HG03378 (cell line): ENCODE results near the gene SULT4A1.

Source experiments
- ATAC-seq: cut with Tn5 transposase; IDR thresholded peaks from one replicate; pipeline ENCODE4 v1.9.1; 2021; ENCODE audit warnings: mild to moderate bottlenecking, moderate library complexity; ENCODE audit not compliant: unreplicated experiment

The SULT4A1 gene

DNA sequence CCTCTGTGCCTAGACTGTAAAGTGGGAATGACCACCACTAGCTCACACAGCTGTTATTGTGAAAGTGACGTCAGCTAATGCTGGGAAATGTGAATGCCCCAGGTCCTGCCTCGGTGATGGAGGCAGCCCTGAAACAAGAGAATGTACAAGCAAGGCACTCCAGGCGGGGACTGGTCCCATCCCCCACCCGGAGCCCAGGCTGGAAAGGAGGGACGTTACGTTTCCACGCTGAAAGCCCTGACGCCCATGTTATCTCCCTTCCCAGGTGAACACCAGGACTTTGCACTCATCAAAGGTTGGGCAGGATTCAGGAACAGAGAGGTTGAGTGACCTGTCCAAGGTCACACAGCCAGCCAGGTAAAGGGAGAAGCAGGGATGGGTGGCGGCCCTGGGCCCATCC, 784 bp downstream of the SULT4A1 start:
- ATAC-seq = no peak

DNA sequence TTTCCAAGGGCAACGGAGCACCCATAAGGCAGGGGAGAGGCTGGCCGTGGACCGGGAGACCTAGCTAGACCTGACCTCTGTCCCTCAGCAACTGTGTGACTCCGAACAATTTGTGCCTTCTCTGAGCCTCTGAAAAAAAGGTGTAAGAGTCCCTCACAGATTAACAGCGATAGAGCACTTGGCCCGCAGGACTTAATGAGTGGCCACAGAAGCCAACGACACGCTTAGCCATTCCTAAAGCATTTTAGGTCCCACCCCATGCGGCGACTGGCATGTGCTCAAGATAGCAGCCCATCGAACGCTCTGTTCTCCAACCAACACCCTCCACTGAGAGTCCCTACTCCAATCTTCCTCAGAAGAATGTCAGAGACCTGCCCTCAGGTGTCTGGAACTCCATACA, 1.5 kb downstream of the SULT4A1 start:
- ATAC-seq = no peak

DNA sequence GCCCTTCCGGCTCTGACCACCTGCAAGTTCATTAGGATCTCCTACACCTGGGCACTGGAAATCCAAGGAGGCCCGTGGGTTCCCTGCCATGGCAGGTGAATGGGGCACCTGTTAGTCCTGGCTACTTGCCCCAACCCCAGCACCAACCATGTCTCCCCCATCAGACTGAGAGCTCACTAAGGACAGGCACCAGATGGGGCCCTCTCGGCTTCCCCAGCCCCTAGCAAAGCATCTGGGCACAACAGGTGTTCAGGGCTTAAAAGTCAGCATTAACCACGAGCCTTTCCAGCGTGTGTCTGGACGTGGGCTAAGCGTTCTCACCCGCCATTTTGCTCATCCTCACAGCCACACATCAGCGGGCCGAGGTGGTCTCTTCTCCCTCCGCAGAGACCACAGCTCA, 2.2 kb downstream of the SULT4A1 start:
- no peak for ATAC-seq

DNA sequence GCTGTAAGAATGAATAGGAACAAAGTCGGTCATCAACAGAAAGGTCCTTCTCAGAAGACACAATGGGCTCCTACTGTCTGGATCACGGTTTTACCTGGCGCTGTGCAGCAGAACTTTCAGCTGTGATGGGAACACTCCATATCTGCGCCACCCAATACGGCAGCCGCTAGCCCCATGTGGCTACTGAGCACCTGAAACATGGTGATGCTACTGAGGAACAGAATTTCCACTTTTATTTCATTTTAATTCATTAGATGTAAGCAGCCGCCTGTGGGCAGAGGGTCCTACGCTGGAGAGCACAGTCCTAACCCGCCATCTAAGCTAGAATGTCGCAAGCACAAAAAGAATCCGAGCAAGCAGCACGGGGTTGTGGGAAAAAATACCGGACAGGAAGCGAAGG, 2.7 kb downstream of the SULT4A1 start:
- no peak for ATAC-seq

DNA sequence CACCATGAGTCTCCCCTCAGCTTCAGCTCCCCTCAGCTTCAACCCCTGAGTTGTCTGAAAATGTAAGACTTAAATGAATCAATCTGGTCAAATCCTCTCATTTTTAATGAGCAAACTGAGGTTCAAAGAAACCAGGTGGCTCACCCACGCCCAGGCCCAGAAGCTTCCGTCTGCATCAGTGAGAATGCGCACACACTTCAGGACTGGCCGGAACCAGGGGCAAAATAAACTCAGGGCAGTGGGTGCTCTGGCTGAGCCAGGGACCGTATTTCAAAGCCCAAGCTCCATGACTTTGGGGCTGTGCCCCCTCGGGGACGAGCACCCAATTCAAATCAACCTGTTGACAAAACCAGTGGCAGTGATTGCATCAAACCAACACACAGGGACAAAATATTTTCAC, 3.1 kb downstream of the SULT4A1 start:
- ATAC-seq = no peak

DNA sequence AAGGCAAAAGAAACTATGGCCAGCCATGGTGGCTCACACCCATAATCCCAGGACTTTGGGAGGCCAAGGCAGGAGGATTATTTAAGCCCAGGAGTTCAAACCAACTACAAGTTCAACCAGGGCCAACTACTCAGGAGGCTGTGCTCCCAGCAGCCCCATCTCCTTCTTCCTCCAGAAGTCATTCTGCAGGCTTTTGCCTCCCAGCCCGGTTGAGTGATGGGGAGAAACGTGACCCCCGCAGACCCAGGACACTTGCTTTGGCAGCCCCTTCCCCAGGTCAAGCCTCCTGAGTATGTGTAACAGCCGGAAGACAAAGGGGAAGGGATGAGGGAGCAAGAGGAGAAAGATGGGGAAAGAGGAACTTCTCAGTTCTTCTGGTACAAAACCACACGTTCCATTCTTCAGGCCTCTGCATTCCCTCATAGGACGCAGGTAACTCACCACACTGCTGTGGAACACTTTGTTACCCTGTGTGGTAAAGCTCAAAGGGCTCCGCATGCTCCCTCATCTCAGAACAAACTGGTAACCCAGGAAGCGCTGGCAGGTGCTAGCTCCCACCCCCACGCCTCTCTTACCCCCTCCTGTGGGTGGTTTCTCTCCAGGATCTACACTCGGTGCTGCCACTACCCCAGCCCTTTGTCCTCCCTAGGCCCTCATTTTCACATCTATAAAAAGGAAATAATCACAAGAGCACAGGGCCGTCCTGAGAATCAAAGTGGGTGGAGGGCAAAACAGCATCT, 4.0 kb downstream of the SULT4A1 start:
- no peak for ATAC-seq

DNA sequence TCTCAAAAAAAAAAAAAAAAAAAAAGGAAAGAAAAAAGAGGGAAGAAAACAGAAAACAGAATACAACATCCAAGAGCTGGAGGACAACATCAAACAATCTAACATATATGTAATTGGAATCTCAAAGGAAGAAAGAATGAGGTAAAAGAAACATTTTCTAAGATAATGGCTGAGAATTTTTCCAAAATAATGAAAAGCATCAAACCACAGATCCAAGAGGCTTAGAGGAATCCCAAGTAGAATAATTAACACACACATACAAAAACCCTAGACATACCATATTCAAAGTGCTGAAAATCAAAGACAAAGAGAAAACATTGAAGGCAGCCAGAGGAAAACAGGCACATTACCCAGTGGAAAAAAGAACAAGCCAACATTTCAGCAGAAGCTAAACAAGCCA, 4.9 kb downstream of the SULT4A1 start:
- ATAC-seq = no peak

DNA sequence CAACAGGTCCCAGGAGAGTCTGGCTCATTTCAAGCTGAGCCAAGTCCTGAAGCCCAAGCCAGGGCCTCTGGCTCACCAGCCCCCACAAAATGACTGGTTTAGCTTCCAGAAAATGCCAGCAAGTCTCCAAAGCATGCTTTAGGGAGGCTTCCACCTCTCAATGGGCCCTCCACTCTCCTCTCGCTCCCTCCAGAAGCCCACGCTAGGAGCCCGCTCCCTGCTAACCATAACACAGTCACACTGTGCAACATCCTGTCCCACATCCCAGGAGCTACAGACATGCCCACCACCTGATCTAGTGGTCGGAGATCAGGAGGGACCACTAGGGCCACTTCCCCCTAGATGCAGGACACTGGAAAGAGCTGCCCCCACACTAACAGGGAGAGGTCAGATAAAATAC, 6.9 kb downstream of the SULT4A1 start:
- no peak for ATAC-seq

DNA sequence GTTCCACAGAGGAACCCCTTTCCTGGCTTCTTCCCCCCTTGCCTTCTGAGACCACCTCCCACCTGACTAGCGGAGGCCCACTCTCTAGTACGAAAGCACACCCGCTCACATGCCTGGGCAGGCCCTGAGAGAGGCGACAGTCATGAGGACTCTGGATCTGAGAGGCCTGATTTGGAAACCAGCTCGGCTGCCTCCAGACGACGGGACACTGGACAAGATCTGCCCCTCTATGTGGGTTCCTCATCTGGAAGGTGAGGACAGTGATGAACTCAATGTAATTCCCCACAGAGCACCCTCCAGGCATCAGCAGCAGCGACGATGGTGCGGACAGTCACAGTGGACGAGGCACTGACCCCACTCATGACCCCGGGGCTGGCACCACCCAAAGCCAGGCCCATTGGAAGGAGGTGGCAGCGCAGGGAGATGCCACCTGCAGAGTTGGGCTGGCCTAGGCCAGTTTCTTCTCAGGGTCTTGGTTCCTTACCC, 7.5 kb downstream of the SULT4A1 start:
- no peak for ATAC-seq

DNA sequence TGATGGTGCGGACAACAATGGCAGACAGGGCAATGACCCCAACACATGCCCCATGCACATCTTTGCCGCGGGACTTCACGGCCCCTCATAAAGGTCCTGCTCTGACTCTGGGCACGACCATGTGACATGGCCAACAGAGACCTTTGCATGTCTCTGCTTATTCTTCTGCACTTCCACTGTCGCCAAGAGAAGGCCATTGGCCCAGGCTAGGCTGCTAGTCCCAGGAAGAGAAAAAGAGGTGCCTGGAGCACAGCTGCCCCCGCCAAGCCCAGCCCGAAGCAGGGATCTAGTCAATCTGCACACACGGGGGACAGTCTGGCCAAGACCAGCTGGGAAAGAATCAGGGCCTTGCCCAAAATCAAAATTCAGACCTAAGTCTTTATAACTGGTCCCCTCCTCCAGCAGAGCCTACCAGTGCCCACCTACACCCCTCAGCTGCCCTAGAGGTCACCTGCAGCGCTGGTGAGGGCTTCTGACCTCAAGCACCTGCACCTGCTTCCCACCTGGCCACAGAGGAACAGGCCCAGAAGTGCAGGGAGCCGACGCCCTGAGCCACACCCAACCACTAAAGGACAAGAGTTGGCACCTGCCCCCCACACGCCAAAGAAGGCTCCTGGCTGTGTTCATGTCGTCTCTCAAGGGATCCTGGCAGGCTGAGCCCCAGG, 8.1 kb downstream of the SULT4A1 start:
- no peak for ATAC-seq

DNA sequence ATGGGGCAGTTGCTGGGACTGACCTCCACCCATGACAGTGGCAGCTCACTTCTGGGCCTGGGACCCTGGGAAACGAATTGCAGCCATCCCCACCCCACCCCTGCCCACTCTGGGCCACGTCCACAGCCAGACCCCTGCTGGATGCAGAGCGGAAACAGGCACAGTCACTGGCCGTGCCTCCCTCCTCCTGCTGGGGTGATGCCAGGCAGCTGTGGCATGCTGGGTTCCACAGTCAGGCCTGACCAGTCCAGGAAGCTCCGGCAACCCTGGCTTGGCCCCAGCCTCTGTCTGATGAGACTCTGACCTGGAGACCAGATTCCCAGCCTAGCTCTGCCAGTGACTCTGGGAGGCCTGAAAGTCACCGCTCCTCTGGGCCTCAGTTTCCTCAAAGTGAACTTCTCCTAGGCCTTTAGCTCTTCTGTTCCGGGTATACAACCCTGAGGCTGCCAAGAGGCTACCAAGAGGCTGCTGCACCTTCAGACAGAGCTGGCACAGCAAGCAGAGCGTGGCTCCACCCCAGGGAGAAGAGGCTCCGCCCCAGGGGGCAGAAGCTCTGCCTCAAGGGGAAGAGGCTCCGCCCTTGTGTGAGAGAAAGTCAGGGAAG, 8.9 kb downstream of the SULT4A1 start:
- ATAC-seq = no peak

DNA sequence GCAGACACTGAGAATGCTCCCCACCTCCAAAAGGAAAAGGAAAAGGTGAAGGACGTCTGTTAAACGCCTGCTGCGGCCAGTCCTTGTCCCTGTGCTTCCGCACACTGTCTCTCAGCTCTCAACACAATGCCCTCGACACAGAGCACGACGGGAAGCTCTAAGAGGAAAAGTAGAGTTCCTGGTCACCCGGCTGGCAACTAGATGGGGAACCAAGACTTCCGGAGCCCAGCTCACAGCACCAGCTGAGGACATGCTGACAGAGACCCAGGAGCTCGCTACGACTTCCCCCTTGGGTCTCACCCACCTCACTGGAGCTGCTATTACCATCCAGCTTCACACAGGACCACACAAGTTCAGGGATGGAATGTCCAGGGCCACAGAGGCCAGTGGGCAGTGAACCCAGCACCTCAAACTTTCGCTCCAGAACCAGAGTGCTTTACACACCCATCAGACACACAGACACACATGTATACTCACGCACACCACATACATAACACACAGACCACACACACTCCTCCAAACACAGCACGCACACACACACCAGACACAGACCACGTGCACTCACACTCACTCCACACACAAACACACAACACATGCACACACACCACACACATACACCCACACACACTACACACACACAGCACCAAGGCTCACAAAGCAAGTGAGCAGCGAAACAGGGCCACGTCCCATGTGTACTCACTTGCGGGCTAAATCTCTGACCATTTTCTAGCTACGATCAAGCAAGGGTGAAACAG, 9.6 kb downstream of the SULT4A1 start:
- ATAC-seq = no peak

DNA sequence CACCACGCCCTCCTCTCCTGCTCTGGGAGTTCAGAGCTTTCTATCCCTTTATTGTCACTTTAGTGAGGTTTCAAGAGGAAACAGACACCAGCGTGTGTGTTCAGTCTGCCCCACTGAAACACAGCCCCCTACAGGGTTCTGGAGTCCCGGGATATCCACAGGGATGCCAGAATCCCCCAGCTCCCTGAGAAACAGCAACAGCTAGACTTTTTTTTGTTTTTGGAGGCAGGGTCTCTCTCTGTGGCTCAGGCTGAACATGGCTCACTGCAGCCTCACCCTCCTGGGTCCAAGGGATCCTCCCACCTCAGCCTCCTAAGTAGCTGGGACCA, 10.4 kb downstream of the SULT4A1 start:
- no peak for ATAC-seq

DNA sequence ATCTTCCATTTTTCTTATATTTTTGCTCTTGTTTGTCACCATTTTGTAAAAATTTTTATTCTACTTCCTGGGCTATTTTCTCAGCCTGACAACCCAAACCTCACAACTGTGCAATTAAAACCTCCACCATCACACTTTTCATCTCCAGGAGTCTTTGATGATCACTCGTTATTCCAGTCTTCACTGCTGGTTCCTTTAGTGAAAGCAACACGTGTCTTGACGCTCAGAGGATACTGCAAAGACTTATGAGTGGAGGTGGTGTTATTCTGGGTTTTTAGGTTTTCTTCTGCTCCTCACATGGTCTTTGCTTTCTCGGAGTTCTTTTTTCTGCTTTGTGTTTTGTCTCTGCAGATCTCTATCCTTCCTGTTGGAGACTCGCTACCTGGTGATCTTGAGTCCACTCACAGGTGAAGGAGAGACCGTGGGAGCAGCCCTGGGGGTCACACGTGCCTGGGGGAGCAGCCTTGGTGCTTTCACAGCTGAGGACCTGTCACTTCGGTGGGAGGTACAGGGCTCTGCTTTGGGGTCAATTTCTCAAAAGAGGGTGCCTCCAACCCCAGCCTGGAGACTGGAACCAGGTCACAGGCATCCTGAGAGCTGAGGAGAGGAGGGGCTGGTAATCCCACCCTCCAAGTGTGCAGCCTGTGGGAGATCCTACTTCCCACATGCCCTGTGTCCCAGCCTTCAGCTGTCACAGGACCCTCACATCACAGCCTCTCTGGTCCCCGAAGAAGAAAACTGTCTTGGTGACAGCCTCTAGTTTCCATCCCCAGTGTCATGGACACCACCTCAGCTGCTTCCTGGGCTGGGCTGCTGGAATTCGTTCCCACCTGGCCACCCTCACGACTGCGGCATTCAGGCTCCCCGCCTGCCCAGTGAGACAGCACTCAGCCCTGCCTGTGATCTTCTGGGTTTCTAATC, 11.0 kb downstream of the SULT4A1 start:
- no peak for ATAC-seq

DNA sequence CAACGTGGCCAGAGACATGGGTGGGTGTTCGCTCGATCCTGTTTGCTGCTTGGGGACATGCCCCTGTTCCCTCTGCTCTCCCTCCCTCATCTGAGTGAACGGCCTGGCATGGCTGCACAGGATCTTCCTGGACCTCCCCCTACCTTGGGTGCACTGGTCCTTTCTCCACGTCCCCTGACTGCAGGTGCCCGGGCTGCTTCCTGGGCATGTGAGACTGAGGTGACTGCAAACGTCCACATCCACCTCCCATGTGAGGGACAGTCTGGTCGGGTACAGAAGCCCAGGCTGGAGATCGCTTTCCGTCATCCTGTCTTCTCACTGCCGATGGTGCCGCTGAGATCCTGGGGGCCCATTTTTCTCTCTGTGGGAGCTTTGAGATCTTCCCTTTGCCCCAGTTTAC, 11.8 kb downstream of the SULT4A1 start:
- no peak for ATAC-seq

DNA sequence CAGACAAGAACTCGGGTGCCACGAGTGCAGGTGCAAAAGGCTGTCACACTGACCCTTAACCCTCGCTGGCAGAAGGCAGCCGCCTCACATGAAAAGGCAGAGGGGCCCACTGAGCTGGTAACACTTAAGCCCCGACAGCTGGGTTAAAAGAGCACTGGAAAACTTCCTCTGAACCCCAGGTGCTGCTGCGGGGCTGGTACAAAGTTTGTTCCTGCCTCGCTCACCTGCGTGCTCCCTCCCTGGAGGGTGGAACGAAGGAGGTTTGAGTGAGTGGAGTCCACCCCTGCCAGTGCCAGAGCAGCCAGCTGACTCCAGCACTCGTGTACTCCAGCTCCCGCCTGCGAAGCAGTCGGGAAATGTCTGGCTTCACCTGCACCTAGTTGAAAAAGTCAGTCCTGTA, 12.6 kb downstream of the SULT4A1 start:
- no peak for ATAC-seq

DNA sequence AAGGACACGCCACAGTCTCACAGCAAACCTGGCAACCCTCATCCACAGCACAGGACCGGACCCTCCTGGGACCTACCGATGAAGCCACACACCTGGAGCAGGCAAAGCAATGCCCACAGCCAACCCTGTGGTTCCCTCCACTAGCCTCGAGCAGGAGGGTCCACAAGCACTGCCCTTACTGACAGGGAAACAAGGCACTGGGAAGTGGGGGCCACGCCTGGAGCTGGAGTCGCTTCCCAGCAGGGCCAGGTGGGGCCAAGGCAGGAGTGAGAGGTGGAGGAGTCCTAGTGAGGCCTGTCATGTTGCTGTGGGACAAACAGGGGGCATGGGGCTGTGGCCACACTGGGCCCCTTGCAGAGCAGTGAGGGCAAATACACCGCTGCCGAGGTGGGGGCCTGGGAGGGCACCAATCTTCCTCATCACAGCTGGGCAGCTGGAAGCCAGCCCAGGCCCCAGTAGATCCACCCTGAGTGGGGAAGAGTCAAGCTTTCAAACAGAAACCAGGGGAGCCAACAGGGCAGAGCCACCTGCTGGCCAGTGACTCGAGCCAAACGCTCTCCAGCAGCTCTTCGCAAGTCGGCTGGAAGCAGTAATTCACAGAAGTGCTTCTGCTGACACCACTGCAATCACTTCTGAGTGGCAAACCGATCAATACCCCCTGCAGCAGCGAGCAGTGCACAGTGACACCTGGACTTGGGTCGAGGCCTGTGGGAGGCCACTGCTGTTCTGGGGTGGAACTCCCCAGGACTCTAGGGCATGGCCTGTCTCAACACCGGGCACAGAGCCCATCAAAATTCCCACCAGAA, 13.7 kb downstream of the SULT4A1 start:
- no peak for ATAC-seq

DNA sequence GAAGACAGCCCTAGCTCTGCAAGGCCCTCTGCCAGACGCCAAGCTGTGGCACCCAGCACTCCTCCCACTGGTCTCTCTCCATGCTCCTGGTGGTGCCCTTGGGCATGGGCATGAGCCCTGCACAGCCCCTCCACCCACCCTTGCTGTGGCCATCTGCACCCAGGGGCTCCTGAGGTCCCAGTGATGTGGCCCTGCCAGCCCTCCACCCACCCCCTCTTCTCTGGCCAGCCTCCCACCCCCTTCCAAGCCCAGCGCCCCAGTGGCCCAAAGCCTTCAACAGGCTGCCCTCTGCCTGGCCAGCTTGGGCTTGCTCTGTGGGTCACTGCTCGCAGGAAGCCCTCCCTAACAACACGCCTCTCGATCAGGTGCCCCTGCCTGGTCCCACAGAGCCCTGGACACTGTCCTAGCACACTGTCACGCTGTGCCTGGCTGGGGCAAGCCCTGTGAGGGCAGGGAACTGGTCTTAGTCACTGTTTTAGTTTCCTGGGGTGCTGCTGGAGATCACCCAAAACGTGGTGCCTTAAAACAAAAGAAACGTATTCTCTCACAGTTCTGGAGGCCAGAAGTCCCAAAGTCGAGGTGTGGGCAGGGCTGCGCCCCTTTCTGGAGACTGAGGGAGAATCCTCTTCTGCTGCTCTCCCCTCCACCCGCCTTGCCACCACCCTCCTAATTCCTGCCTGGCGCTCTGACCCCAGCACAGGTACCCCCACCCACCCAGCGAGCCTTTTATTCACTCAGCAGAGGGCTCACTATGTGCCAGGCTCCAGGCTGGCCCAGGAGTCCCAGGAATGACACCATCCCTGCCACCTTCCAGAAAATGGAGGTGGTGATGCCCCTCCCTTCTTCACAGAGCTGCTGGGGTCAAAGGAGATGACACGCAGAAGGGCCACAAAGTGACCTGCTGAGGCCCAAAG, 14.7 kb downstream of the SULT4A1 start:
- no peak for ATAC-seq

DNA sequence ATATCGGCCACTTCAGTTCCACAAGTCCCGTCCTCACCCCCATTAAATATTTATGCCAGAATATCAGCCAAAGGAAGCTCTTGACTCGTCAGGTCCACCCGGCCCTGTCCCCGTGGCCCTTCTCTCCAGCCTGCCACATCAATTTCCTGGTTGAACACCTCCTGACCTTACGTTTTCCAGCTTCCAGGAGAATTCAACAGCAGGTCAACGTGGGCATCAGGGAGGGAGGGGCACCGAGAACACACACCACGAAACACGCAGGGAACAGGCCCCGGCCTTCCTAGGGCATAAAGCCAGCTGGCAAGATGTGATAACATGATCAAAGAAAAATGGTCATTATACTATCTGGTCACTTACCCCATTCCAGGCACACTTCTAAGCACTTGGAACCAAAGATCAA, 15.3 kb downstream of the SULT4A1 start:
- no peak for ATAC-seq
